LNCAP (cell line): Measurements from ENCODE around the gene CCDC106.

Experiments
- TF ChIP-seq, protein P1 (sequence below): fragments of 450-650 bp; IDR thresholded peaks from 2 replicates; pipeline ENCODE4 v1.5.1; 2017; ENCODE audit warnings: mild to moderate bottlenecking

The CCDC106 gene

DNA sequence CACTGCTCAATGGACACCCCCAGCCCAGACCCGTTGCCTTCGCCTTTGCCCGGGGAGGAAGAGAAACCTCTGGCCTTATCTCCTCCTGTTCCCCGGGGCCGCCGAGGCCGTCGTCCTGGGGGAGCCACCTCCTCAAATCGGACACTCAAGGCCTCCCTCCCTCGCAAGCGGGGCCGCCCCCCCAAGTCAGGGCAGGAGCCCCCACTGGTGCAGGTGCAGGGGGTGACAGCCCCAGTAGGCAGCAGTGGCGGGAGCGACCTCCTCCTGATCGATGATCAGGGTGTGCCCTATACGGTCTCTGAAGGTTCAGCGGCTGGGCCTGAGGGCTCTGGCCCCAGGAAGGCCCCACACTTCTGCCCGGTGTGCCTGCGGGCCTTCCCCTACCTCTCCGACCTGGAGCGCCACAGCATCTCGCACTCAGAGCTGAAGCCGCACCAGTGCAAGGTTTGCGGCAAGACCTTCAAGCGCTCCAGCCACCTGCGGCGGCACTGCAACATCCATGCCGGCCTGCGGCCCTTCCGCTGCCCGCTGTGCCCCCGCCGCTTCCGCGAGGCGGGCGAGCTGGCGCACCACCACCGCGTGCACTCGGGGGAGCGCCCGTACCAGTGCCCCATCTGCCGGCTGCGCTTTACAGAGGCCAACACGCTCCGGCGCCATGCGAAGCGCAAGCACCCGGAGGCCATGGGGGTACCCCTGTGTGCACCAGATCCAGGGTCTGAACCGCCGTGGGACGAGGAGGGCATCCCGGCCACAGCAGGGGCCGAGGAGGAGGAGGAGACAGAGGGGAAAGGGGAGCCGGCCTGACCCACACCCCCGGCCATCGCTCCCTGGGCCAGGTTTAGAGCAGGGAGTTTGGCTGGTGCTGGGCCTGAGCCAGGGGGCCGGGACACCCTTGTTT, 45.7 kb upstream of the CCDC106 start:
- TF ChIP-seq, protein P1, sequence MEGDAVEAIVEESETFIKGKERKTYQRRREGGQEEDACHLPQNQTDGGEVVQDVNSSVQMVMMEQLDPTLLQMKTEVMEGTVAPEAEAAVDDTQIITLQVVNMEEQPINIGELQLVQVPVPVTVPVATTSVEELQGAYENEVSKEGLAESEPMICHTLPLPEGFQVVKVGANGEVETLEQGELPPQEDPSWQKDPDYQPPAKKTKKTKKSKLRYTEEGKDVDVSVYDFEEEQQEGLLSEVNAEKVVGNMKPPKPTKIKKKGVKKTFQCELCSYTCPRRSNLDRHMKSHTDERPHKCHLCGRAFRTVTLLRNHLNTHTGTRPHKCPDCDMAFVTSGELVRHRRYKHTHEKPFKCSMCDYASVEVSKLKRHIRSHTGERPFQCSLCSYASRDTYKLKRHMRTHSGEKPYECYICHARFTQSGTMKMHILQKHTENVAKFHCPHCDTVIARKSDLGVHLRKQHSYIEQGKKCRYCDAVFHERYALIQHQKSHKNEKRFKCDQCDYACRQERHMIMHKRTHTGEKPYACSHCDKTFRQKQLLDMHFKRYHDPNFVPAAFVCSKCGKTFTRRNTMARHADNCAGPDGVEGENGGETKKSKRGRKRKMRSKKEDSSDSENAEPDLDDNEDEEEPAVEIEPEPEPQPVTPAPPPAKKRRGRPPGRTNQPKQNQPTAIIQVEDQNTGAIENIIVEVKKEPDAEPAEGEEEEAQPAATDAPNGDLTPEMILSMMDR: no peak

GRCh38 chr19:55603115-55603514, 44.9 kb upstream of the CCDC106 start:
- TF ChIP-seq, protein P1: no peak

DNA sequence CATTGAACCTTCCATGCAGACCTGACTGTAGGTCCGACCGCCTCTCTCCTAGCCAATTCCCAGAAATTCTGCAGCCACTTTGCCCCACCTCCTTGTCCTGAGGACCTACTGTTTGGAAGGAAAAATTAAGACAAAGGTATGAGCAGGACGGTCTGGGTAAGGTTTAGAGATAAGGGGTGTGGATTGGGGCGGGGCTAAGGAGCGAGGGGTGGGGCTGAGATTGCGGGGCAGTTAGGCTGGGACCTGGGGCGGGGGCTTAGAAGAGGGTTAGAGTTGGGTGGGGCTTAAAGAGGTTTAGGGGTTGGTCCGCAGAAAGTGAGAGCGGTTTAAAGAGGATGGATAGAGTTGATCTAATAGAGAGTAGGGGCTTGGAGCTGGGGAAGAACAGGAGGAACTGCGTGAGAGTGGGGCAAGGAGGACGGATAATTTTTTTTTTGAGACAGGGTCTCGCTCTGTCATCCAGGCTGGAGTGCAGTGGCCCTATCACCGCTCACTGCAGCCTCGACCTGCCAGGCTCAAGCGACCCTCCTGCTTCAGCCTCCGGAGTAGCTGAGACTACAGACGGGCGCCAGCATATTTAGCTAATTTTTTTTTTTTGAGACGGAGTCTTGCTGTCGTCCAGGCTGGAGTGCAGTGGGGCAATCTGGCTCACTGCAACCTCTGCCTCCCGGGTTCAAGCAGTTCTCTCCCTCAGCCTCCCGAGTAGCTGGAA, 44.3 kb upstream of the CCDC106 start:
- TF ChIP-seq, protein P1: no peak

GRCh38 chr19:55605207-55605636, 42.8 kb upstream of the CCDC106 start:
- TF ChIP-seq, protein P1: no peak

GRCh38 chr19:55605637-55606470, 42.2 kb upstream of the CCDC106 start, which contains the start of gene ZNF865:
TSS of gene ZNF865 (plus strand) at chr19:55605647. CDS start at chr19:55613619, 7,972 bp downstream.
- TF ChIP-seq, protein P1: peak; percentile 69

DNA sequence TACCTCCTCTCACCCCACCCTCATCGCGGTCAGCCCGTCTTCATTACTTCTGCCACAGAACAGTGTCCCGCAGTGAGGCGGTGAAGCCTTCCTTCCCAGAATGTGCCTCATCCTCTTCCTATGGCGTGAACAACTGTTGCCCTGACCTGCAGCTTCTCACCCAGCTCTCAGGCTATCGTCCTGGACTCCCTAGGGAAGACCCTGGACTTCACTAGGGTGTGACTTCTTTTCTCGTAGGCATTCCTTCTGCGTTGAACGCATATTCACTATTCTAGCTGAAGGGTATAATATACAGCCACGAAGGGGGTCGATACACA, 41.6 kb upstream of the CCDC106 start:
- TF ChIP-seq, protein P1: no peak

DNA sequence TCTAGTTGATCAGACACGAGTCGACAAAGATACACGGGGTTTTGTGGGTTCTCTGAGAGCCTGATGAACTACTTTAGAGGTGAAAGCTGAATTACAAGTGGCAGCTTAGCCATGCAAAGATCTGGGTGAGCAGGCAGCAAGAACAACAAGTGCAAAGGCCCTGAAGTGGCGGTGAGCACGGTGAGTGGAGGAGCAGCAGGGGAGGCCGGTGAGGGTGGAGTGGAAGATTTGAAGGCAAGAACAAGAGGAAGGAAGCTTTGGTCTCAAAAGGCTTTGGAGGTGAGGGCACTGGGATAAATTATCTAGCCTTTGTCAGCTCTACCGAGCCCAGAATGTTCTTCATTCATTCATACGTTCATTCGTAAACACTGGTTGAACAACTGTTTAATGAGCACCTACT, 41.2 kb upstream of the CCDC106 start:
- TF ChIP-seq, protein P1: no peak
